GM10266 (cell line): ENCODE data around the gene CNNM4.

Experiments used
- DNase-seq: peaks from one replicate; pipeline ENCODE4 v3.0.0; 2012; ENCODE audit errors: extremely low spot score
- TF ChIP-seq, protein P1 (sequence below): IDR thresholded peaks from 2 replicates; pipeline ENCODE4 v1.5.1; 2012; ENCODE audit warnings: mild to moderate bottlenecking, low read depth; ENCODE audit not compliant: control insufficient read depth, insufficient read depth; ENCODE audit errors: missing control alignments

The CNNM4 gene

DNA sequence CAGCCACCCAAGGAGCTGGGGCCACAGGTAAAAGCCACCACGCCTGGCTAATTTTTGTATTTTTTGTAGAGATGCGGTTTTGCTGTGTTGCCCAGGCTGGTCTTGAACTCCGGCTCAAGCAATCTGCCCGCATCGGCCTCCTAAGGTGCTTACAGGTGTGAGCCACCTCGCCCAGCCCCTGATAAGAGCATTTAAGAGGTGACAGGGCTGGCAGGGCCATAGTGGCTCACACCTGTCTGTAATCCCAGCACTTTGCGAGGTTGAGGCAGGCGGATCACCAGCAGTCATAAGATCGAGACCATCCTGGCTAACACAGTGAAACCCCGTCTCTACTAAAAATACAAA lies 46.4 kb downstream of the CNNM4 start:
- no peak for DNase-seq
- TF ChIP-seq, protein P1, sequence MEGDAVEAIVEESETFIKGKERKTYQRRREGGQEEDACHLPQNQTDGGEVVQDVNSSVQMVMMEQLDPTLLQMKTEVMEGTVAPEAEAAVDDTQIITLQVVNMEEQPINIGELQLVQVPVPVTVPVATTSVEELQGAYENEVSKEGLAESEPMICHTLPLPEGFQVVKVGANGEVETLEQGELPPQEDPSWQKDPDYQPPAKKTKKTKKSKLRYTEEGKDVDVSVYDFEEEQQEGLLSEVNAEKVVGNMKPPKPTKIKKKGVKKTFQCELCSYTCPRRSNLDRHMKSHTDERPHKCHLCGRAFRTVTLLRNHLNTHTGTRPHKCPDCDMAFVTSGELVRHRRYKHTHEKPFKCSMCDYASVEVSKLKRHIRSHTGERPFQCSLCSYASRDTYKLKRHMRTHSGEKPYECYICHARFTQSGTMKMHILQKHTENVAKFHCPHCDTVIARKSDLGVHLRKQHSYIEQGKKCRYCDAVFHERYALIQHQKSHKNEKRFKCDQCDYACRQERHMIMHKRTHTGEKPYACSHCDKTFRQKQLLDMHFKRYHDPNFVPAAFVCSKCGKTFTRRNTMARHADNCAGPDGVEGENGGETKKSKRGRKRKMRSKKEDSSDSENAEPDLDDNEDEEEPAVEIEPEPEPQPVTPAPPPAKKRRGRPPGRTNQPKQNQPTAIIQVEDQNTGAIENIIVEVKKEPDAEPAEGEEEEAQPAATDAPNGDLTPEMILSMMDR: no peak

DNA sequence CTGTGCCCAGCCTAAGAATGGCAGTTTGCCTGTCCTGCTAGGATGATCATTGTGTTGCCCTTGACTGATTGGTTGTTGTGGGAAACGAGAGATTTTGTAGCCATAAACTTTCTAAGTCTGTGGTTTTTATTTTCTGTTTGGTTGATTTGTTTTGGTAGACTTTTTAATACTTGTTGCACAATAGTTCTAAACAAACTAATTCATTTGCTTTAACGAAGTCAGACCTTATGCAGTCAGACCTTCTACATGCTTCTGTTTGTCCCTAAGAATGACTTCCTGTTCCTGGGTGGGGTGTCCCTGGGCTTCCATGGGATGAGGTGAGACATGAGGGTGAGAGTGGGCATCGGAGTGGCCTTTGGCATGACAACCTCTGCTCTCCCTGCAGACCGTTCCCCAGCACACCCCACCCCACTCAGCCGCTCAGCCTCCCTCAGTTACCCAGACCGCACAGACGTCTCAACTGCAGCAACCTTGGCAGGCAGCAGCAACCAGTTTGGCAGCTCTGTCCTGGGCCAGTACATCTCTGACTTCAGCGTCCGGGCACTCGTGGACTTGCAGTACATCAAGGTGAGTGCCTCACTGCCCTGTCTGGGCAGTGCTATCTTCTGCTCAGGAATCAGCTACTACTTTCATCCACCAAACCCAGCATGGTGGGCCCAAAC lies 47.6 kb downstream of the CNNM4 start:
- TF ChIP-seq, protein P1: no peak
- DNase-seq: no peak

DNA sequence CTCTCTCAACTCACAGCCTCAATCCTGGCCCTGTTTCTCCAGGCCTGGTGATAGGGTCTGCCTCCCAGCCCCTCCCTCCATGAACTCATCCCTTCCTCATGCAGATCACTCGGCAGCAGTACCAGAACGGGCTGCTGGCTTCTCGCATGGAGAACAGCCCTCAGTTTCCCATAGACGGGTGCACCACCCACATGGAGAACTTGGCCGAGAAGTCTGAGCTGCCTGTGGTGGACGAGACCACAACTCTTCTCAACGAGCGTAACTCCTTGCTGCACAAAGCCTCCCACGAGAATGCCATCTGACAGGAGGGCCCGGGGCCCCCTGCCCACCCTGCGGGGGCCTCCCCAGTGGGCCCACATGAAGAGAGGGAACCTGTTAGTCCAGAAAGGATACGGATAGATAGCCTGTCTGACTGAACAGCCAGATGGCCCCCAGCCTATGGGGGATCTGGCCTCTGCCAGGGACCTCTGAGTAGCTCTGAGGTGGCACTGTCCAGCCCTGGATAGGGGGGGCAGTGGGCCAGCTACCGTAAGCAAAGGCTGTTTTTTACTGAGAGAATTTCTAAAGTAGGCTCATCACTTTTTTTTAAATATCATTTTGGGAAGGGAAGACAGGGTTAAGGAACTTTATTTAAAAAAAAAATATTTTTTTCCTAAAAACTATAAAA lies 48.6 kb downstream of the CNNM4 start:
- TF ChIP-seq, protein P1: no peak
- DNase-seq: no peak

DNA sequence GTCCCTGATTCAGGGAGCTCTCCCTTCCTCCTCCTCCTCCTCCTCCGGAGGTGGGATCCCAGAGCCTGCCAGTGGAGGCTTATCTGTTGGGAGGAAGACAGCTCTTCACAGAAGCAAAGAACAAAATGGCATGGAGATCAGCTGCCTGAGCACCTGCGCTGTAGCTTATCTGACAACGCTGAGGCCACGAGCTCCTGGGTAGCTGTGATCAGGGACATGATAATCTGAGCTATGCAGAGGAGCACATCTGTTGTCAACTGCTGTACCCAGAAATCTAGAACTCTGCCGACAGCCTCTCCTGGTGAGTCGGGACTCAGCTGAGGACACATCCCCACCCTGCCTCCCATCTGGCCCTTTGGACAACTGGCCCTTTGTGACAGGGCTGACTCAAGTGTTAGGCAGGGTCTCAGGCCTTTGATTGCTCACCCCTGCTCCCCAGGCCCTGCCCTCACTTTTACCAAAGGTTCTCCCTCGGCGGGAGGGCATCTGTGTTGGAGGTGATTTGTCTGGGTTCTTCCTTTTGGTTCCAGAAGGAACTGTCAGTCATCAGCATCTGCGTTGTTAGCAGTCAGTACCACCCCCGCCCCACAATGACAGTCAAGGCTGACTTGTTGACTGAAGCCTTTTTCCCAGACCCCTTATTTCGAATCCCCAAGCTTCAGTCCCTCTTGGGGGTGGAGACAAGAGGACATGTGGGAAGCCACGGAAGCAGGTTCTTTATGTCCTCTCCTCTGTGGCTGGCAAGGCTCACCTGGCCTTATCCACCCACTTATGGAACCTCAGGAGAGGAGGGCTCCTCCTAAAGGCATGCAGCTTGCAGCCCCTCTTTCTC lies 49.5 kb downstream of the CNNM4 start:
- no peak for DNase-seq
- TF ChIP-seq, protein P1: no peak

DNA sequence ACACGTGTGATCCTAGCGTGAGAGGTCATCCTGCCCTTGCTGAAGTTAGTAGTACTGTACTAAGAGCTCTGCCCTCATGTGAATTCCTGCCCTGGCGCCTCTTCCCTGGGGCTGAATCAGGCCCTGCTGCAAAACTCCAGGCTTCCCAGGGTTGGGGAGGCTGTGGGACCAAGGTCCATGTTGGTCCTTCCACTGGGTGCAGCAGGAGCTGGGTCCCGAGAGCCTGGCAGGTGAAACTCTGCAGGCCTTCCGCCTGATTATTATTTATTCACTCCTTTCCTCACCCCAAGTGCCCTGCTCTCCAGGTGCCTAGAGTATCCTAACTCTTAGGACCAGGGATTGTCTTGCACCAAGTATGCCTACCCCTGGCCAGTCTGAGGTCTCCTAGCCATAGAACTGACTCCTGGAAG lies 50.1 kb downstream of the CNNM4 start:
- TF ChIP-seq, protein P1: no peak
- DNase-seq: no peak

DNA sequence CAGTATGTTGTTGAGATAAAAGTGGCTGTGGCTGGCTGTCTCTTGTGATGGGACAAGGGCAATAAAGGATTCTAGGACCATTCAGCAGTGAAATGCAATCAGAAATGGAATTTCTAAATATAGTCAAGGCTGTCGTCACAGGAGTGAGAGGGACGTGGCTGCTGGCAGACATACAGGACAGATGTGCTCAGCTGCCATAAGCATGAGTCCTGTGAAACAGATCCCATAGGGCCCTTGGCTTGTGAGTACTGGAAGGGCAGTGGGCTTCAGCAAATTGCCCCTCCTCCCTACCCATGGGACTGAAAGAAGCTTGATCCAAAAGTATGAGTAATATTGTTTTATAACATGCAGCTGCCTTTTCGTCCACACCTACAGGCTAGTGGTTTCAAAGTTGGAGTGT lies 51.2 kb downstream of the CNNM4 start:
- TF ChIP-seq, protein P1: no peak
- DNase-seq: no peak
